ENCODE results near the gene AREG.

DNA sequence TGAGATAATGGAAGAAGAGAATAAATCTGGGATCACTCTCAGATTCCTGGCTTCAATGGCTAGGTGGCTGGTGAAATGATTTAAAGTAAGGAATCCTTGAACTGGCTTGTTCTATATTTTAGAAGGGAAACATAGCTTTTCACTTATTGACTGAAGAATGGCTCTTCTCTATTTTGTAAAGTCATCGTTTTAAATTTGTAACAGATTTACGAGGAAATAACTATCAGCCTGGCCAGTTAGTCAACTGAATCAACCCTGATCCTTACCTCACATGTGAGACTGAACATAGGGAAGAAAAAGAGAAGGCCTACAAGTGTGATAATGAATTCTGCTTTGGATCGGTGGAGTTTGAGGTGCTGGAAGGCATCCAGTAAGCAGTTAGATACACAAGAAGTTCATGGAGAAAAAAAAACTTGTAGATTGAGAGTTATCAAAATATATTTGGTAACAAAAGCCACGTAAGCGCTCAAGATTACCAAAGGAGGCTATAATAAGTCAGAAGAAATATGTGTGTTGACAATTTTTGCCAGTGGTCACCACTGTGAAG lies 12.0 kb downstream of the AREG start:
- no peak for TF ChIP-seq ARNT (IDR thresholded peaks at IDR 0.05)
- TF ChIP-seq, protein P1, sequence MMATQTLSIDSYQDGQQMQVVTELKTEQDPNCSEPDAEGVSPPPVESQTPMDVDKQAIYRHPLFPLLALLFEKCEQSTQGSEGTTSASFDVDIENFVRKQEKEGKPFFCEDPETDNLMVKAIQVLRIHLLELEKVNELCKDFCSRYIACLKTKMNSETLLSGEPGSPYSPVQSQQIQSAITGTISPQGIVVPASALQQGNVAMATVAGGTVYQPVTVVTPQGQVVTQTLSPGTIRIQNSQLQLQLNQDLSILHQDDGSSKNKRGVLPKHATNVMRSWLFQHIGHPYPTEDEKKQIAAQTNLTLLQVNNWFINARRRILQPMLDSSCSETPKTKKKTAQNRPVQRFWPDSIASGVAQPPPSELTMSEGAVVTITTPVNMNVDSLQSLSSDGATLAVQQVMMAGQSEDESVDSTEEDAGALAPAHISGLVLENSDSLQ (IDR thresholded peaks at IDR 0.05): no peak
- no peak for TF ChIP-seq SUZ12 (IDR thresholded peaks at IDR 0.05)
